Renal cortical epithelial cell (primary cell): ENCODE data around the gene RCOR1. TPM values are rescaled to one million over a fixed set of nuclear protein-coding genes. Genes with fewer than 3 reads are reported as not detected.
"Not testable (repeated sequence)": the region's sequence is repeated elsewhere in the genome, so short reads cannot be mapped to it uniquely, and the experiment has no call there.

Experiments used
- DNase-seq: peaks from one replicate; pipeline ENCODE4 v3.0.0-alpha.2; 2011; ENCODE audit warnings: low read depth
- total RNA-seq: library from RNA; depleted of rRNA; stranded (reverse); fragments of >200 nt; gene quantifications from 2 replicates; pipeline ENCODE4 v1.2.3, GENCODE V29; 2014

The RCOR1 gene
- total RNA-seq, 1 donor from 2014 or later: 28.0 TPM

GRCh38 chr14:102750376-102750775, 157.9 kb downstream of the RCOR1 start:
- no peak for DNase-seq

- DNase-seq: no peak
Observed at GRCh38 chr14:102751088-102751487, 158.6 kb downstream of the RCOR1 start.

GRCh38 chr14:102752239-102752847, 159.9 kb downstream of the RCOR1 start:
- no peak for DNase-seq

- DNase-seq: no peak
Observed at GRCh38 chr14:102754370-102755262, 162.2 kb downstream of the RCOR1 start.

- no peak for DNase-seq
Observed at GRCh38 chr14:102757646-102758045, 165.2 kb downstream of the RCOR1 start.

GRCh38 chr14:102758087-102758486, 165.6 kb downstream of the RCOR1 start:
- no peak for DNase-seq

GRCh38 chr14:102759456-102760187, 167.2 kb downstream of the RCOR1 start:
- no peak for DNase-seq

GRCh38 chr14:102760496-102761193, 168.2 kb downstream of the RCOR1 start:
- no peak for DNase-seq

- DNase-seq: no peak
Observed at GRCh38 chr14:102761206-102761605, 168.8 kb downstream of the RCOR1 start.

- no peak for DNase-seq
Observed at GRCh38 chr14:102764220-102764671, 171.8 kb downstream of the RCOR1 start.

GRCh38 chr14:102765770-102766169, 173.3 kb downstream of the RCOR1 start:
- DNase-seq: not testable (repeated sequence)

GRCh38 chr14:102768223-102769048, 176.0 kb downstream of the RCOR1 start:
- DNase-seq: no peak

GRCh38 chr14:102769049-102769327, 176.5 kb downstream of the RCOR1 start:
- no peak for DNase-seq

GRCh38 chr14:102770147-102771123, 178.0 kb downstream of the RCOR1 start:
- no peak for DNase-seq

- DNase-seq: no peak
Observed at GRCh38 chr14:102771144-102771543, 178.7 kb downstream of the RCOR1 start.

- no peak for DNase-seq
Observed at GRCh38 chr14:102772781-102773570, 180.5 kb downstream of the RCOR1 start.

GRCh38 chr14:102774391-102775153, 182.1 kb downstream of the RCOR1 start:
- peak; percentile 72 for DNase-seq
